GM12864 (cell line): Measurements from ENCODE around the gene PPY.

Experiments
- DNase-seq: peaks from one replicate; pipeline ENCODE4 v3.0.0-alpha.2; 2011; ENCODE audit warnings: low read depth
- H3K4me3 ChIP-seq: 2 replicates; pipeline ENCODE4 v1.5.1; 2011; ENCODE audit warnings: mild to moderate bottlenecking, low read depth, low read length, control low read depth
- CTCF ChIP-seq: IDR thresholded peaks from 2 replicates; pipeline ENCODE4 v1.5.1; 2011; ENCODE audit warnings: low read depth, mild to moderate bottlenecking, moderate library complexity, low read length, control low read depth, inconsistent platforms; ENCODE audit errors: missing control alignments

Gene PPY

GRCh38 chr17:43909537-43910231 is 32.6 kb downstream of the PPY start:
- no peak for DNase-seq
- no peak overlapping the region for H3K4me3 ChIP-seq
- no peak for TF ChIP-seq CTCF

GRCh38 chr17:43907998-43908721 is 34.1 kb downstream of the PPY start:
- TF ChIP-seq CTCF: no peak
- DNase-seq: no peak
- H3K4me3 ChIP-seq: no peak overlapping the region

GRCh38 chr17:43907425-43907981 is 34.8 kb downstream of the PPY start, which contains the start of gene MPP2:
TSS of gene MPP2 (minus strand) at chr17:43907536. CDS start at chr17:43904460, 3,076 bp downstream.
- no peak within 1 kb of the TSS for H3K4me3 ChIP-seq
- no peak for TF ChIP-seq CTCF
- DNase-seq: no peak

- DNase-seq: no peak
- H3K4me3 ChIP-seq: no peak overlapping the region
- no peak for TF ChIP-seq CTCF
Measured at GRCh38 chr17:43906951-43907424, 35.3 kb downstream of the PPY start.

- TF ChIP-seq CTCF: no peak
- no peak for DNase-seq
- no peak overlapping the region for H3K4me3 ChIP-seq
Measured at GRCh38 chr17:43905985-43906852, 36.1 kb downstream of the PPY start.

GRCh38 chr17:43905400-43905984 is 36.8 kb downstream of the PPY start:
- TF ChIP-seq CTCF: no peak
- DNase-seq: no peak
- H3K4me3 ChIP-seq: no peak overlapping the region
